ENCODE data around the gene FRK.
"Not testable (repeated sequence)": the region's sequence is repeated elsewhere in the genome, so short reads cannot be mapped to it uniquely, and the experiment has no call there.

Gene FRK

GRCh38 chr6:116073765-116074440 is 13.2 kb upstream of the FRK start:
- DNase-seq: no peak

DNA sequence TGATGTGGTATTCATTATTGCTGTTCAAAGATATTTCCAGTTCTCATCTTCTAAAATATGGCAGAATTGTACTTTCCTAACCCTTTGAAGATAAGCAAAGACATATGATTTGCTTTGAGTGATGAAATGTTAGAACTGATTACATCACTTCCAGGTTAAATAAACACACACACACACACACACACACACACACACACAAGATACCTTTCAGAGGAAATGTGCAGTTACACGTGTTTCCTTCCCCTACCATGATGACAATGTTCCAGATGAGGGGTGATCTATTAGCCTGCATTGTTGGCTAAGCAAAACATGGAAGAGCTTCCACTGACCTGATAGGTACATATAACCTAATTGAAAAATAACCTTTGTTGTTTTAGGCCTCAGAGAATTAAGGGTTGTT is 11.7 kb upstream of the FRK start:
- DNase-seq: no peak

GRCh38 chr6:116070616-116071389 is 10.1 kb upstream of the FRK start:
- DNase-seq: no peak

DNA sequence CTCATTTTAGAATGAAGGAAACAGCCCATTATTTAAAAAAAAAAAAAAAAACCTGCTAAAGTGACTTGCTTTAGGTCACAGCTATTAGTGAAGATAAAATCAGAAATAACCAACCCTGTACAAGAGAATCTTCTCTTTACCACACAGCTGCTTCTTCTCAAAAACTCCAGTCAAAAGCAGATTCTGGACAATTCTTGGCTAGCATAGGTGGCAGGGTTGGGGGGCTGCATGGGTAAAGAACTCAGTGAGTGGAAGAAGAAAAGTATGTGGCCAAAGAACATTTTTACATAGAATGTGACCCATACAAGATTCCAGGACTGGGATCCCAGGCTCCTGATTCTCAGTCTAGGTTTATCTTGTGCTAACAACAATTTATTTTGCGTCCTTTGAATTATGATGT is 9.4 kb upstream of the FRK start:
- no peak for DNase-seq

DNA sequence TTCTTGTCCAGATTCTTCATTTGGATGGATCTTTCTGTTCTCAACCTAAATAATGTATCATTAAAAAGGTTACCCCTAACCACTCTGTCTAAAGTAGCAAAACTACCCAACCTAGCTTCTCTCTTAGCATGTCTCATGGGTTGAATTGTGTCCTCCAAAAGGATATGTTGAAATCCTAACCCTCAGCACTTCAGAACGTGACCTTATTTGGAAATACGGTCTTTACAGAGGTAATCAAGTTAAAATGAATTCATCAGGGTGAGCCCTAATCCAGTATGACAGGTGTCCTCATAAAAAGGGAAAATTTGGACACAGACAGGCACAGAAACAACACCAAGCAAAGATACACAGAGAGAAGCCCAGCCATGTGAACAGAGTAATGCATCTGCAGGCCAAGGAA is 6.1 kb upstream of the FRK start:
- no peak for DNase-seq

DNA sequence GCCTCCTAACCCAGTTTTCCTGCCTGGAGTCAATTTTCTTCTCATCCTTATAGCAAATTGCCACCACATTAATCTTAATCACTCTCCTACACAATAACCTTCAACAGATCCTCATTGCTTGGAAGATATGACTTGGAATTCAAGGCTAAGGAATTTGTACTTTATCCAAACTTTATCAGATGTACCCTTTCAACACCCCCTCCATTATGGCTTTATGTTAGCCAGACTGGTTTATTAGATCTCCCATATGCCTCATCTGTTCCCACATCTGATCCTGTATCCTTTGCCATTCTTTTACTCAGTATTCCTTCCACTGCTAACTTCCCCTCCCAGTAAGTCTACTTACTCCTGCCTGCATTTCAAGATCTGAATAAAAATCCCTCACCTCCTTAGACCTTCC is 4.0 kb upstream of the FRK start:
- no peak for DNase-seq

DNA sequence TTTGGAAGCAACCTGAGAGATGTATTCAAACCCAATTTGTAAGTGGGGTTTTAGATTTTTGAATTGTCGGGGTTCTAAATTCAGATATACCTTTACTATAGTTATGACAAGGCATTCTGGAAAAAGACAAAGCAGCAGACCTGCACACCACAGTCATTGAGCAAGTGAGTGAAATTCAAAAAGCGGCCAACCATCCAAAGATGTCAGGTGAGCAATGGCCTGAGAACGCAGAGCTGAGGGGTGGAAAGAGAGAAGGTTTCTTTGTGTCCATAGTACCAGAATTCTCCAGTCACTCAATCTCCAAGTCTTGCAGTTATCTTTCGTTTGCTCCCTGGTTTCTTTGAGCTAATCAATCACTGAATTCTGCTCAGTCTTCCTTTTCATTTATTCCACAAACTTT is 1.8 kb upstream of the FRK start:
- DNase-seq: no peak

DNA sequence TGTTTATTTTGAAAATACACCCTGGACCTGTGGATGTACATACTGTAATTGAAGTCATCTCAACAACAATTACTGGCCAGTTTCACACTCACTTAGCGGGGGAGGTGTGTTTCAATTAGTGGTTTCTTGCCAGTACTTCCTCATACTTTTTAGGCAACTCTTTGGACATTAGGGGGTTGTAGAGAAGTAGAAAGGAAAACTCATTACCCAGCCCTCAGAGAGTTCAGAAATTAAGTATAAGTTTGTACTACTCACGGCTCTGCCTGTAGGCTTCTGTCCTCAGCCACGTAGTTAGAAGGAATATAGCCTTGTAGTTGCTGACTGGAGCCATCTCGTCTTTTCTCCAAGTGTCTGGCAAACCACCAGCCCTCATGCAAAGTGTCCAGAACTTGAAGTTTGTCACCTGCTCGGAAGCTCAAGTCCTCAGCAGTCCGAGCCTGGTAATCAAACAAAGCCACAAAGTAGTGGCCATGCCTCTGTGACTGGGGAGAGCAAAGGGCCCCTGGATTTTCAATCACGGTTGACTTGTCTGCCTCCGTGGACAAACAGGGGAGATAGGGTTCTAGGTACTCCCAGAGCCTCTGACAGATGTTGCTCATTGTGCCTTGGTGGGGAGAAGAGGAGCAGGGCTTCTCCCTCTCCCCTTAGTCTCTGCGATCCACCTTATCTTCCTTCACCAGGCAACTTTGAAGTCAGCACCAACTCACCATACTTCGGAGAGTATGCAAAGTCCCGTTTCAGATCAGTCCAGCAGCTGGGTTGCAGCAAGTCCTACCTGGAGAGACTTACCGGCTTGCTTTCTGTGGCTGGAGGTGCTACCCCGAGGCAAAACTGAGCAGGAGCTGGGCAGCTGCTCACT is 749 bp downstream of the FRK start:
- no peak for DNase-seq

DNA sequence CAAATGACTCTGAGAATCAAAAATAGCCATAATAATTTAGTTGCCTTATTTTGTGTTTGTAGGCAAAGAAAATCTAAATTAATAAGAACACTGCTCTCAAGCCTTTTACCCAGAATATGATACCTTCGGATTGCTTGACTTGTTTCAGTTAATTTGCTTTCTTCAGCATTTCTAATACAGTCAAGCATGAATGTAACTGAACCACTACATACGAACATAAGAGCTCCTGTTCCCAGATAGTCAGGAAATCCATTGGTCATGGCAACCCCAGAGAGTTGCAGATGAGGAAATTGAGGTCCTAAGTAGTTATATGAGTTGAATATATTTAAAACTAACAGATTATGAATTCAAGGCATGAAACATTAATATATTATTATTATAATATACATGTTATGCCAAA is 2.9 kb downstream of the FRK start:
- no peak for DNase-seq

GRCh38 chr6:116055513-116055912 is 5.2 kb downstream of the FRK start:
- no peak for DNase-seq

DNA sequence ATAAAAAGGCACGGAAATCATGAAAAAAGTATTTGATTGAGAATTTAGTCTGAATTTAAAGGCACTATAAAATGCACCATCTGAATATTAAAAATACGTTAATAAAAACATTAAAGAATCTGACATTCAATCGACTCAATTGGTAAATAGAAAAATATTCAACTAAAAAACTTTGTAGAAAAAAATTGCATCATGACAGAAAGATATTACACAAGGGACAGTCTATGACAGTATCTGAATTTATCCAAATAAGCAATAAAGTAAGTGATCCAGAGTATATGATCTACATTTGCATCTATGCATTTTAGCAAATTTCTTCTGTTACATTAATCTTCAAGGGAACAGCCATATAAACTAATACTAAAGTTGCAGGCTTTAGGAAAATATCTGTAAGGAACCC is 9.4 kb downstream of the FRK start:
- no peak for DNase-seq

DNA sequence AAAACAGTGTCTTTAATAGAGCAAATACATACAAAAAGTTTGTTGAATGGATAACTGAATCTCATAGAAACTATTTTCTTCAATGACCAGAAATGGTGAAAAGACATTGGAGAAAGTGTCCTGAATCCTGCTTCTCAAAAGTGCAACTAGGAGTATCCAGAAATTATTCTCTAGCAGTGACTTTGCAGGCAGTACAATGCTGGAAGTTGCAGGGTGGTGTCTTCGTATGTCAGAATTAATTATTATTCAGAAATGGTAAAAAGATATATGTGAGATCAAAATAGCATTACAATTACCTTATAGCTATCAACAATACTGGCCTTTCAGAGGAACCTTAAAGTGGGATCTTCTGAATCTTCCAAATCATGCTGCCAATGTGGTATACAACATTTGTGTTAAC is 10.0 kb downstream of the FRK start:
- no peak for DNase-seq

DNA sequence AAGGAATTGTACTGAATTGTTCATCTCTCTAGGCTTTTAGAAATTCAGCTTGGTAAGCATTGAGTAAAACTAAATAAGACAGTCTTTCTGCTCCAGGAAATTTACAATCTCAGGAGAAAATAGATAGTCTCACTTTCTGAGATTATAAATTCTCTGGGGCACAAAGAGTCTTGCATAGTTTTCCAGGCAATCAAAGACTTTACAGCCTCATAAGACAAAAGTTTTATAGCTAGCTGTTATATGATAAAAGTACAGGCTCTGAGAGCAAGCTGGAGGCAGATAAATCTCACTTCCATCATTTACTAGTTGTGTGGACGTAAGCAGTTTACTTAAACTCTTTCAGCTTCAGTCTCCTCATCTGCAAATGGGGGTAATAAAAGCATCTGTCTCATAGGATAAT is 11.4 kb downstream of the FRK start:
- DNase-seq: no peak

DNA sequence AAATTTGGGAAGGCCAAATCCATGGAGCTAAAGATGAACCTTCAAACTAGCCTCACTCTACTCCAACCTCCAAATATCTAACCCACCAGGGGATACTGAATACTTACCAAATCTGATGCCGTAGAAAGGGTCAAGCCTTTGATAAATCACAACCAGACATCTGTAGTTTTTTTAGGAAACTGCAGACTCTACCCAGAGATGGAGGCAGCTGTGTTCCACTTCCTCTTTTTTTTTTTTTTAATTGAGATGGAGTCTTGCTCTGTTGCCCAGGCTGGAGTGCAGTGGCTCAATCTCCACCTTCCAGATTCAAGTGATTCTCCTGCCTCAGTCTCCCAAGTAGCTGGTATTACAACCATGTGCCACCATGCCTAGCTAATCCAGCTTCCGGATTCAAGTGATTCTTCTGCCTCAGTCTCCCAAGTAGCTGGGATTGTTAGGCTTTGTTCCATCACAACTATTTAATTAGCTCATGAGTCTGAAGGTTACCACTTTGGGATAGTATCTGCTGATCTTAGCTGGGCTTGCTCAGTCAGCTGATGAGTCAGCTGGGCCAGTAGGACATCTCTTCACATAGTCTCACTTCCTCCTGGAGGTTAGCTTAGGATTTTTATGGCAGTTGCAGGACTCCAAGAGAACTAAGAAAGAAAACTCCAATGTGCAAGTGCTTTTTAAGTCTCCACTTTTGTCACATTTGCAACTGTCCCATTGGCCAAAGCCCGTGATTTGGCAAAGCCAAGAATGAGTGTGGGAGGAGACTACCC is 13.3 kb downstream of the FRK start:
- DNase-seq: no peak

DNA sequence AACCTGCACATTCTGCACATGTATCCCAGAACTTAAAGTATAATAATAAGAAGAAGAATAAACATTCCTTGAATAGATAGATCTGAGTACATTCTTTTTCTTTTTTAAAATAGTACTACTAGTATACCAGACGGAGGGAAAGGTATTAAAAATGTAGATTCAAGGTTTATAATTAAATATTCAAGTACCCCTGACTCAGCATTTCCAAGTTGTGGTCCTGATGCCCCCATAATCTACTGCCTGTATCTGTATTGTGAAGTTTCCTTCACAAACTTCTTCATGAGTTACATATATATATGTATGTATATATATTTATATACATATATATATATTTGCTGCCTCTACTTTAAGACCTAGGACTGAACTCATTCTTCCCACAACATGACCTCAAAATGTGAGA is 14.0 kb downstream of the FRK start:
- no peak for DNase-seq

DNA sequence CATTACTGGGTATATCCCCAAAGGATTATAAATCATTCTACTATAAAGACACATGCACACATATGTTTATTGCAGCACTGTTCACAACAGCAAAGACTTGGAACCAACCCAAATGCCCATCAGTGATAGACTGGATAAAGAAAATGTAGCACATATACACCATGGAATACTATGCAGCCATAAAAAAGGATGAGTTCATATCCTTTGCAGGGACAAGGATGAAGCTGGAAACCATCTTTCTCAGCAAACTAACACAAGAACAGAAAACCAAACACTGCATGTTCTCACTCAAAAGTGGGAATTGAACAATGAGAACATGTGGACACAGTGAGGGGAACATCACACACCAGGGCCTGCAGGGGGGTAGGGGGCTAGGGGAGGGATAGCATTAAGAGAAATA is 14.4 kb downstream of the FRK start:
- not testable (repeated sequence) for DNase-seq

GRCh38 chr6:116041934-116042333 is 18.8 kb downstream of the FRK start:
- no peak for DNase-seq

GRCh38 chr6:116040993-116041392 is 19.7 kb downstream of the FRK start:
- DNase-seq: no peak

- no peak for DNase-seq
These were observed 23.8 kb downstream of the FRK start for GRCh38 chr6:116036885-116037284.

DNA sequence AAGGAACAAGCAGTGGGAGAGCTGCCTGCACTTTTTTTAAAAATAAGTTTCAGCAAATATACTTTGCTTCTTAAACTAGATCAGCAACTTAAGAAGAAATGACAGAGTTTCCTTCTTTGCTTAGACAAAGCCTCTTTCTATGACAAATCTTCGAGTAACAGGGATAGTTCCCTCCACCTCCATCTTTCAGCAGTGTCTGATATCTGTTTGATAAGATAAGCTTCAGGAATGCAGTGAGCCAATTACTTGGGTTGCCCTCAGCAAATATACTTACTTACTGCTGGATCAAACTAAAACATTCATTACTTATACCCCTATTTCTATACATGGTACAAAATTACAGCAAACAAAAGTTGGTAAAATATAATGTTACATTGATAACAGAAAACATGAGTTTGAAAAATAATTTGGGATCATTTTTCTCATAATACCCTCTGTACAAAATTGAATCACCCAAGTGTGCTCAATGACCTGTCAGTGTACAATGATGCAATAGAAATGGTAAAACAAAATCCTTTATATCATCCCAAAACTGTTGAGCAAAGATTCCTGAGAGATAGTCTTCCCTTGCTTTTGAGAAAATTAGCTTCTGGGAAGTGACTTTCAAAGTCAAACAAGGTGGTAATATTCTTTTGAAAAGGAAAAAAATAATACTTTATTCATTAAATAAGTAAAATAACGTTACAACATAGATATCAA is 24.5 kb downstream of the FRK start:
- no peak for DNase-seq

GRCh38 chr6:116035616-116036015 is 25.1 kb downstream of the FRK start:
- no peak for DNase-seq

- no peak for DNase-seq
These were observed 26.4 kb downstream of the FRK start for GRCh38 chr6:116034327-116034726.

Measured in DMS153 (cell line).